ENCODE data around the gene WNT9A. TPM values are rescaled to one million over a fixed set of nuclear protein-coding genes. Genes with fewer than 3 reads are reported as not detected.
"Not testable (repeated sequence)": the region's sequence is repeated elsewhere in the genome, so short reads cannot be mapped to it uniquely, and the experiment has no call there.

WNT9A gene
- total and polyA plus RNA-seq, 2 donors from 2014 or later, result 0.58 to 3.1 TPM

GRCh38 chr1:227880342-227880924 lies 67.3 kb downstream of the WNT9A start:
- no peak overlapping the region for H3K27ac ChIP-seq (ENCODE audit: low read depth in 2 of 2, low read length in 2 of 2)
- H3K27me3 ChIP-seq (ENCODE audit: control insufficient read depth, insufficient read depth, low read length), result no peaks in the 10 kb centered on the region
- no peaks in the 10 kb centered on the region for H3K9me3 ChIP-seq (ENCODE audit: control insufficient read depth in 2 of 3, insufficient read depth in 1 of 3, low read length in 3 of 3)
- H3K36me3 ChIP-seq (ENCODE audit: control insufficient read depth in 2 of 3, insufficient read depth in 3 of 3, low read length in 3 of 3), result no peaks in the 10 kb centered on the region
- FAIRE-seq (no peak), DNase-seq (peak in 1 of 5 donors; percentile 30)
- H3K4me1 ChIP-seq (ENCODE audit: control insufficient read depth in 2 of 3, insufficient read depth in 2 of 3, low read depth in 1 of 3, low read length in 3 of 3), result no peaks in the 10 kb centered on the region
- TF ChIP-seq CTCF (IDR thresholded peaks at IDR 0.05; ENCODE audit: borderline replicate concordance, extremely low read depth, insufficient read depth), result no peak
- no peak overlapping the region for H3K9ac ChIP-seq (ENCODE audit: low read length in 3 of 3)
- intact Hi-C loops (cut with DNase I), result no loop called here
- H3K4me3 ChIP-seq (ENCODE audit: low read length in 3 of 3), result no peak overlapping the region

- H3K27ac ChIP-seq (ENCODE audit: low read depth in 2 of 2, low read length in 2 of 2); H3K36me3 ChIP-seq (ENCODE audit: control insufficient read depth in 2 of 3, insufficient read depth in 3 of 3, low read length in 3 of 3); H3K4me3 ChIP-seq (ENCODE audit: low read length in 3 of 3); H3K4me1 ChIP-seq (ENCODE audit: control insufficient read depth in 2 of 3, insufficient read depth in 2 of 3, low read depth in 1 of 3, low read length in 3 of 3); H3K9ac ChIP-seq (ENCODE audit: low read length in 3 of 3); intact Hi-C loops (cut with DNase I); H3K27me3 ChIP-seq (ENCODE audit: control insufficient read depth, insufficient read depth, low read length); FAIRE-seq; DNase-seq; H3K9me3 ChIP-seq (ENCODE audit: control insufficient read depth in 2 of 3, insufficient read depth in 1 of 3, low read length in 3 of 3): not testable (repeated sequence)
Observed at GRCh38 chr1:227877810-227878209, 69.9 kb downstream of the WNT9A start.

- H3K27ac ChIP-seq (ENCODE audit: low read depth in 2 of 2, low read length in 2 of 2); H3K4me3 ChIP-seq (ENCODE audit: low read length in 3 of 3); intact Hi-C loops (cut with DNase I); H3K27me3 ChIP-seq (ENCODE audit: control insufficient read depth, insufficient read depth, low read length); DNase-seq; FAIRE-seq; H3K9ac ChIP-seq (ENCODE audit: low read length in 3 of 3); H3K9me3 ChIP-seq (ENCODE audit: control insufficient read depth in 2 of 3, insufficient read depth in 1 of 3, low read length in 3 of 3); H3K36me3 ChIP-seq (ENCODE audit: control insufficient read depth in 2 of 3, insufficient read depth in 3 of 3, low read length in 3 of 3); H3K4me1 ChIP-seq (ENCODE audit: control insufficient read depth in 2 of 3, insufficient read depth in 2 of 3, low read depth in 1 of 3, low read length in 3 of 3): not testable (repeated sequence)
Observed at GRCh38 chr1:227871892-227872291, 75.8 kb downstream of the WNT9A start.

- intact Hi-C loops (cut with DNase I), result no loop called here
- H3K27ac ChIP-seq (ENCODE audit: low read depth in 2 of 2, low read length in 2 of 2), result no peak overlapping the region
- FAIRE-seq (no peak), DNase-seq (no peak)
- no peaks in the 10 kb centered on the region for H3K27me3 ChIP-seq (ENCODE audit: control insufficient read depth, insufficient read depth, low read length)
- H3K9me3 ChIP-seq (ENCODE audit: control insufficient read depth in 2 of 3, insufficient read depth in 1 of 3, low read length in 3 of 3), result peaks cover 0 to 5% (median 0%) of the 10 kb centered on the region in 3 donors
- no peaks in the 10 kb centered on the region for H3K4me1 ChIP-seq (ENCODE audit: control insufficient read depth in 2 of 3, insufficient read depth in 2 of 3, low read depth in 1 of 3, low read length in 3 of 3)
- no peaks in the 10 kb centered on the region for H3K36me3 ChIP-seq (ENCODE audit: control insufficient read depth in 2 of 3, insufficient read depth in 3 of 3, low read length in 3 of 3)
- TF ChIP-seq CTCF (IDR thresholded peaks at IDR 0.05; ENCODE audit: borderline replicate concordance, extremely low read depth, insufficient read depth), result no peak
- no peak overlapping the region for H3K4me3 ChIP-seq (ENCODE audit: low read length in 3 of 3)
- H3K9ac ChIP-seq (ENCODE audit: low read length in 3 of 3), result no peak overlapping the region
Observed at GRCh38 chr1:227870366-227870765, 77.4 kb downstream of the WNT9A start.

Data from kidney (tissue), 14 donors.